ENCODE data around the gene EEA1.

GRCh38 chr12:92866418-92866817, 62.7 kb downstream of the EEA1 start:
- TF ChIP-seq CTCF (IDR thresholded peaks at IDR 0.05; ENCODE audit: poor library complexity) (no peak), EZH2 (IDR thresholded peaks at IDR 0.05; ENCODE audit: borderline replicate concordance) (no peak)

All from hepatocyte (in vitro differentiated cells).